H9 (cell line): Measurements from ENCODE around the gene SWT1. TPM values are rescaled to one million over a fixed set of nuclear protein-coding genes. Genes with fewer than 3 reads are reported as not detected.
"Not testable (repeated sequence)": the region's sequence is repeated elsewhere in the genome, so short reads cannot be mapped to it uniquely, and the experiment has no call there.

Experiments used
- DNase-seq: peaks from one replicate; pipeline ENCODE4 v3.0.0-alpha.2; 2017
- H2AFZ ChIP-seq: one replicate; pipeline ENCODE4 v1.6.1; 2013; ENCODE audit warnings: mild to moderate bottlenecking, low read length, control low read depth, moderate library complexity
- H2AK5ac ChIP-seq: 2 replicates; pipeline ENCODE4 v1.6.1; 2013; ENCODE audit warnings: low read length, control low read depth, mixed read lengths; ENCODE audit not compliant: insufficient read length
- H2BK120ac ChIP-seq: one replicate; pipeline ENCODE4 v1.6.1; 2013; ENCODE audit warnings: low read depth, mild to moderate bottlenecking, low read length, control low read depth, inconsistent platforms; ENCODE audit not compliant: poor library complexity, severe bottlenecking
- H2BK12ac ChIP-seq: 2 replicates; pipeline ENCODE4 v1.6.1; 2013; ENCODE audit warnings: low read length, control low read depth, mixed read lengths, low read depth; ENCODE audit not compliant: insufficient read length
- H2BK15ac ChIP-seq: 2 replicates; pipeline ENCODE4 v1.6.1; 2013; ENCODE audit warnings: low read depth, low read length, control low read depth
- H2BK20ac ChIP-seq: one replicate; pipeline ENCODE4 v1.6.1; 2013; ENCODE audit warnings: low read depth, mild to moderate bottlenecking, low read length, control low read depth, inconsistent platforms; ENCODE audit not compliant: poor library complexity, severe bottlenecking
- H2BK5ac ChIP-seq: 2 replicates; pipeline ENCODE4 v1.6.1; 2013; ENCODE audit warnings: low read length, control low read depth, mixed read lengths; ENCODE audit not compliant: insufficient read length
- H3K14ac ChIP-seq: 2 replicates; pipeline ENCODE4 v1.6.1; 2013; ENCODE audit warnings: low read length, control low read depth; ENCODE audit not compliant: insufficient read depth
- H3K18ac ChIP-seq: 2 replicates; pipeline ENCODE4 v1.6.1; 2013; ENCODE audit warnings: low read depth, mild to moderate bottlenecking, mixed read lengths, low read length, control low read depth; ENCODE audit not compliant: insufficient read length
- H3K23ac ChIP-seq: 2 replicates; pipeline ENCODE4 v1.6.1; 2013; ENCODE audit warnings: low read length, control low read depth, mixed read lengths, low read depth; ENCODE audit not compliant: insufficient read length
- H3K23me2 ChIP-seq: 2 replicates; pipeline ENCODE4 v1.6.1; 2013; ENCODE audit warnings: low read depth, mild to moderate bottlenecking, mixed read lengths, low read length, control low read depth; ENCODE audit not compliant: insufficient read length, poor library complexity, severe bottlenecking
- H3K27ac ChIP-seq: 2 replicates; pipeline ENCODE4 v1.5.1; 2013; ENCODE audit warnings: low read length, control low read depth, mixed read lengths, low read depth; ENCODE audit not compliant: insufficient read length
- H3K27me3 ChIP-seq: 2 replicates; pipeline ENCODE4 v1.6.1; 2013; ENCODE audit warnings: low read length, control low read depth, inconsistent platforms; ENCODE audit not compliant: insufficient read depth
- H3K4ac ChIP-seq: 2 replicates; pipeline ENCODE4 v1.6.1; 2013; ENCODE audit warnings: low read depth, mild to moderate bottlenecking, control low read depth, inconsistent platforms, low read length, moderate library complexity
- H3K4me1 ChIP-seq: 2 replicates; pipeline ENCODE4 v1.6.1; 2013; ENCODE audit warnings: low read length, control low read depth, inconsistent platforms; ENCODE audit not compliant: insufficient read depth
- H3K4me2 ChIP-seq: 2 replicates; pipeline ENCODE4 v1.6.1; 2013; ENCODE audit warnings: low read length, control low read depth, mixed read lengths; ENCODE audit not compliant: insufficient read length, insufficient read depth
- H3K56ac ChIP-seq: 2 replicates; pipeline ENCODE4 v1.6.1; 2013; ENCODE audit warnings: low read depth, mild to moderate bottlenecking, mixed read lengths, low read length, control low read depth; ENCODE audit not compliant: insufficient read length
- H3K79me1 ChIP-seq: 2 replicates; pipeline ENCODE4 v1.6.1; 2013; ENCODE audit warnings: low read depth, mild to moderate bottlenecking, moderate library complexity, low read length, control low read depth, inconsistent platforms; ENCODE audit not compliant: insufficient read depth, poor library complexity, severe bottlenecking
- H3K79me2 ChIP-seq: 2 replicates; pipeline ENCODE4 v1.6.1; 2013; ENCODE audit warnings: low read length, control low read depth, inconsistent platforms; ENCODE audit not compliant: insufficient read depth
- H3K9ac ChIP-seq: 2 replicates; pipeline ENCODE4 v1.6.1; 2013; ENCODE audit warnings: low read length, control low read depth, mixed read lengths; ENCODE audit not compliant: insufficient read length; ENCODE audit errors: extremely low read depth
- H3K9me3 ChIP-seq: one replicate; pipeline ENCODE4 v1.6.1; 2013; ENCODE audit warnings: low read depth, low read length, inconsistent platforms; ENCODE audit not compliant: control insufficient read depth
- H3T11ph ChIP-seq: one replicate; pipeline ENCODE4 v1.6.1; 2013; ENCODE audit warnings: mild to moderate bottlenecking, low read length, control low read depth, inconsistent platforms
- H4K20me1 ChIP-seq: one replicate; pipeline ENCODE4 v1.6.1; 2013; ENCODE audit not compliant: control insufficient read depth, insufficient read length, insufficient read depth
- H4K5ac ChIP-seq: 2 replicates; pipeline ENCODE4 v1.6.1; 2013; ENCODE audit warnings: low read depth, mild to moderate bottlenecking, mixed read lengths, low read length, control low read depth; ENCODE audit not compliant: insufficient read length
- H4K8ac ChIP-seq: replicated peaks from 2 replicates; pipeline ENCODE4 v1.6.1; 2013; ENCODE audit warnings: low read length, control low read depth, mixed read lengths, low read depth; ENCODE audit not compliant: insufficient read length
- H4K91ac ChIP-seq: 2 replicates; pipeline ENCODE4 v1.6.1; 2013; ENCODE audit warnings: low read depth, mild to moderate bottlenecking, moderate library complexity, mixed read lengths, low read length, control low read depth; ENCODE audit not compliant: insufficient read length
- H3K27ac Mint-ChIP-seq, 3 experiments: 2 replicates in 2 of 3; 3 replicates in 1 of 3; pipeline ENCODE4 v1.8.0; 2020 to 2021; ENCODE audit warnings: mixed read lengths in 3 of 3, mild to moderate bottlenecking in 1 of 3, moderate library complexity in 1 of 3
- H3K27me3 Mint-ChIP-seq: 2 replicates; pipeline ENCODE4 v1.8.0; 2021; ENCODE audit warnings: low read depth, mild to moderate bottlenecking, moderate library complexity, mixed read lengths
- H3K36me3 Mint-ChIP-seq, 3 experiments: 2 replicates in 2 of 3; 3 replicates in 1 of 3; pipeline ENCODE4 v1.8.0; 2020 to 2021; ENCODE audit warnings: low read depth in 3 of 3, mixed read lengths in 3 of 3; ENCODE audit not compliant: insufficient read depth in 1 of 3
- H3K4me1 Mint-ChIP-seq, 2 experiments: 2 replicates each; pipeline ENCODE4 v1.8.0; 2020; ENCODE audit warnings: mixed read lengths in 2 of 2
- H3K4me3 Mint-ChIP-seq, 2 experiments: 2 replicates in 1 of 2; 3 replicates in 1 of 2; pipeline ENCODE4 v1.8.0; 2020 to 2021; ENCODE audit warnings: mild to moderate bottlenecking in 2 of 2, mixed read lengths in 2 of 2, moderate library complexity in 1 of 2
- H3K9me3 Mint-ChIP-seq, 2 experiments: 2 replicates in 1 of 2; 3 replicates in 1 of 2; pipeline ENCODE4 v1.8.0; 2020; ENCODE audit warnings: mild to moderate bottlenecking in 2 of 2, mixed read lengths in 2 of 2, moderate library complexity in 1 of 2
- WGBS: extraction: QIAGEN DNeasy Blood & Tissue Kit; methylation state at CpG from one replicate; pipeline ENCODE4 v1.1.7; 2013; ENCODE audit warnings: missing lambda C conversion rate, low lambda C conversion rate, mixed read lengths; ENCODE audit not compliant: insufficient read length; ENCODE audit errors: extremely low coverage; 5-methylcytosine and 5-hydroxymethylcytosine counted together
- total RNA-seq: library from RNA; stranded (reverse); gene quantifications from 2 replicates; pipeline ENCODE4 v1.2.1, GENCODE V29; 2021

SWT1 gene
- total RNA-seq, 1 experiment from 2014 or later: 5.2 TPM

- not testable (repeated sequence) for H2AFZ ChIP-seq, H3K4ac ChIP-seq, H4K8ac ChIP-seq, H3K9ac ChIP-seq, H4K5ac ChIP-seq, H3K27me3 Mint-ChIP-seq, H2BK20ac ChIP-seq, H3K56ac ChIP-seq, H3K27ac ChIP-seq, H3K36me3 Mint-ChIP-seq, H2BK120ac ChIP-seq, H2AK5ac ChIP-seq, H3K4me2 ChIP-seq, H3K9me3 Mint-ChIP-seq, H4K20me1 ChIP-seq, H3K4me3 Mint-ChIP-seq, H2BK12ac ChIP-seq, H3K79me2 ChIP-seq, H2BK15ac ChIP-seq, H3T11ph ChIP-seq, H3K18ac ChIP-seq, H3K27me3 ChIP-seq, H3K4me1 ChIP-seq, H3K14ac ChIP-seq, H3K23me2 ChIP-seq, H4K91ac ChIP-seq, H3K9me3 ChIP-seq, H3K27ac Mint-ChIP-seq, H2BK5ac ChIP-seq, DNase-seq, H3K4me1 Mint-ChIP-seq, H3K23ac ChIP-seq, H3K79me1 ChIP-seq
- WGBS: no CpG with 5 or more reads among the region's 2 CpGs
These were observed 80.2 kb downstream of the SWT1 start for GRCh38 chr1:185237176-185237575.
